Measurements from ENCODE around the gene MAS1L.

Gene MAS1L

GRCh38 chr6:29500594-29500993 is 12.8 kb upstream of the MAS1L start:
- no peak for TF ChIP-seq CTCF (IDR thresholded peaks at IDR 0.05; ENCODE audit: borderline replicate concordance, control extremely low read depth, extremely low read depth, insufficient read depth, missing control alignments)
- in situ Hi-C loops (cut with MboI; ENCODE audit: low sequenced_read_pairs, unreplicated experiment) = no loop called here
- no peak for DNase-seq (ENCODE audit: low spot score)

GRCh38 chr6:29499704-29500103 is 11.9 kb upstream of the MAS1L start:
- in situ Hi-C loops (cut with MboI; ENCODE audit: low sequenced_read_pairs, unreplicated experiment) = no loop called here
- DNase-seq (ENCODE audit: low spot score) = no peak
- no peak for TF ChIP-seq CTCF (IDR thresholded peaks at IDR 0.05; ENCODE audit: borderline replicate concordance, control extremely low read depth, extremely low read depth, insufficient read depth, missing control alignments)

- TF ChIP-seq CTCF (IDR thresholded peaks at IDR 0.05; ENCODE audit: borderline replicate concordance, control extremely low read depth, extremely low read depth, insufficient read depth, missing control alignments) = no peak
- DNase-seq (ENCODE audit: low spot score) = no peak
- in situ Hi-C loops (cut with MboI; ENCODE audit: low sequenced_read_pairs, unreplicated experiment) = no loop called here
Measured at GRCh38 chr6:29496961-29497360, 9.2 kb upstream of the MAS1L start.

GRCh38 chr6:29495571-29495970 is 7.8 kb upstream of the MAS1L start:
- in situ Hi-C loops (cut with MboI; ENCODE audit: low sequenced_read_pairs, unreplicated experiment) = no loop called here
- no peak for DNase-seq (ENCODE audit: low spot score)
- no peak for TF ChIP-seq CTCF (IDR thresholded peaks at IDR 0.05; ENCODE audit: borderline replicate concordance, control extremely low read depth, extremely low read depth, insufficient read depth, missing control alignments)

- TF ChIP-seq CTCF (IDR thresholded peaks at IDR 0.05; ENCODE audit: borderline replicate concordance, control extremely low read depth, extremely low read depth, insufficient read depth, missing control alignments) = no peak
- in situ Hi-C loops (cut with MboI; ENCODE audit: low sequenced_read_pairs, unreplicated experiment) = no loop called here
- no peak for DNase-seq (ENCODE audit: low spot score)
Measured at GRCh38 chr6:29494131-29494530, 6.4 kb upstream of the MAS1L start.

GRCh38 chr6:29493261-29493660 is 5.5 kb upstream of the MAS1L start:
- no peak for TF ChIP-seq CTCF (IDR thresholded peaks at IDR 0.05; ENCODE audit: borderline replicate concordance, control extremely low read depth, extremely low read depth, insufficient read depth, missing control alignments)
- no peak for DNase-seq (ENCODE audit: low spot score)
- in situ Hi-C loops (cut with MboI; ENCODE audit: low sequenced_read_pairs, unreplicated experiment) = no loop called here

GRCh38 chr6:29491574-29491973 is 3.8 kb upstream of the MAS1L start:
- in situ Hi-C loops (cut with MboI; ENCODE audit: low sequenced_read_pairs, unreplicated experiment) = no loop called here
- no peak for TF ChIP-seq CTCF (IDR thresholded peaks at IDR 0.05; ENCODE audit: borderline replicate concordance, control extremely low read depth, extremely low read depth, insufficient read depth, missing control alignments)
- no peak for DNase-seq (ENCODE audit: low spot score)

Data from GM13976 (cell line).